NCI-H128 (cell line): ENCODE data around the gene TRPM2.

Source experiments
- DNase-seq: peaks from one replicate; lab custom pipeline; 2025; ENCODE audit not compliant: unreplicated experiment; lab: John Stamatoyannopoulos, UW

The TRPM2 gene

DNA sequence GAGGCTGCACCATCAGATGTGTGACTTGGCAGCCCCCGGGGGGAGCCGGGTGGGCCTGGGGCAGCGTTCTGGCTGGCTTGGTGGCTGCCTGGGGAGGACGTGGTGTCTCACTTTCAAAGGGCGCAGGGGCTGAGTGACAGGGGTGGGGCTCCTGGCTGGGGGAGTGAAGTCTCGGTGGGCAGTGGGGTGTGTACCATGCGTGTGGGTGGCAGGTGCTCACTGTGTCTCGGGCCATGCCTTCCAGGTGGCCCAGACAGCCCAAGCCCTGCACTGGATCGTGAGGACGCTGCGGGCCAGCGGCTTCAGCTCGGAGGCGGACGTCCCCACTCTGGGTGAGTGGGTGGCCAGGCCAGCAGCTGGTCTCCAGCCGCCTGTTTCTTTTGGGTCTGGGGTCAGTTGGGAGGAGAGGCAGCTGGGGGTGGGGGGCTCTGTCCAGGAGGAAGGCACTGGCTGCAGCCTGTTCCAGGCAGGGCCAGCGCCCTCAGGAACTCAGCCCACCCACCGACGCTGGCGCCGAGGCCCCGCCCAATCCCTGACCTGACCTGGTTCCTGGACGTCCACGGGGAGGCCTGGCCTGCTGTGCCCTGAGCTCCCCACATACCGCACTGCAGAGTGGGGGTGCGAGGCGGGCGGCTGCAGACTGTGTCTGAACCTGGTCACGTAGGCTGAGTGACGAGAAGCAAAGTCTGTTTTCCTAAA lies 71.3 kb downstream of the TRPM2 start:
- DNase-seq, result no peak

DNA sequence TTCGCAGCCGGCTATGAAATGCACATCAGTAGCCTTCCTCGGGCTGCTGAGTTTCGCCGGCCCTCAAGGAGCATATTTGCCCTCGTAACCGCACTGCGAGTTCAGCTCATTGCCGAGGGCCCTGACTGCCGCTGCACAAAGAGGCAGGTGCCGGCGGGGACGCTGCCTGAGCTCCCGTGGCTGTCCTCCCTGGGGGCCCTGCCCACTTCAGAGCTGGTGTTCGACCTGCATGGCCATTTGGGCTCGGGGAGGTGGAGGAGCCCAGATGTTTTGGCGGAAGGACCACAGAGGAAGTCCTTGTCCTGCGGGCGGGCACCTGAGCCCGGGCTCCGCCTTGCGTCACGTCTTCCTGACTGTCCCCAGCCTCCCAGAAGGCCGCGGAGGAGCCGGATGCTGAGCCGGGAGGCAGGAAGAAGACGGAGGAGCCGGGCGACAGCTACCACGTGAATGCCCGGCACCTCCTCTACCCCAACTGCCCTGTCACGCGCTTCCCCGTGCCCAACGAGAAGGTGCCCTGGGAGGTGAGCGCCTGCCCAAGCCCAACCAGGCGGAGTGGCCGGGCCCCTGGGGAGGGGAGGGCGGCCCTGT lies 72.0 kb downstream of the TRPM2 start:
- DNase-seq, result no peak

DNA sequence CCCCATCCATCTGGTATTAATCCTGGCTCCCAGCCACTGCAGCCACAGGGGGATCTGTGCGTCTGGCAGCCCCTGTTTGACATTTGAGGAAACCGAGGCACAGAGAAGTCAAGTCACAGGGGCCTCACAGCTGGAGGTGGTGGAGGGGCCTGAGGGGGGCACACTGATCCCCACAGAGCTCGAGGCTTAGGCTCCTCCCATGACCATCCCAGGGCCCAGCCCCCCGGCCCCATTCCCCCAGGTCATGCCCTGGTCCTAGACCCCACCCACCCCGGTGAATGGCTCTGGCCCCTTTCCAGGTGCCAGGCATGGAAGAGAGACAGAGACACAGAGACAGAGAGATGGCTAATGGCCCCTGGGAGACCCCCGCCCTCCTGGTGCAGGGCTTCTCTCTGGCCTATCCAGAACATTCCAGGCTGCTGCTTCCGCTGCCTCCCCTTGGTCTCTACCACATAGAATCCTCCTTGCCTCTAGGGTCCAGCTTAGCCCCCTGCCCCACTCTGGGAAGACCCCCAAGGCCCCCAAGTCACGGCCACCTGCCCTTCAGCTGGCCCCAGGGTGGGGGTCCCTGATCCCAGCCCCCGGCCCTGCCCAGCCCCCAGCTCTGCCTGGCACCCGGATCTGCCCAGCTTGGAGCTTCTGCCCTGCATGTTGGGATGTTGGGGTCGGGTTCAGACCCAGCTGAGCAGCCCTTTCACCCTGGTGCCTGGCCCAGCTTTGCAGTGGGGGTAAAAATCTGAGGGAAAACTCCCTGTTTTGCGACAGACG lies 72.7 kb downstream of the TRPM2 start:
- no peak for DNase-seq

DNA sequence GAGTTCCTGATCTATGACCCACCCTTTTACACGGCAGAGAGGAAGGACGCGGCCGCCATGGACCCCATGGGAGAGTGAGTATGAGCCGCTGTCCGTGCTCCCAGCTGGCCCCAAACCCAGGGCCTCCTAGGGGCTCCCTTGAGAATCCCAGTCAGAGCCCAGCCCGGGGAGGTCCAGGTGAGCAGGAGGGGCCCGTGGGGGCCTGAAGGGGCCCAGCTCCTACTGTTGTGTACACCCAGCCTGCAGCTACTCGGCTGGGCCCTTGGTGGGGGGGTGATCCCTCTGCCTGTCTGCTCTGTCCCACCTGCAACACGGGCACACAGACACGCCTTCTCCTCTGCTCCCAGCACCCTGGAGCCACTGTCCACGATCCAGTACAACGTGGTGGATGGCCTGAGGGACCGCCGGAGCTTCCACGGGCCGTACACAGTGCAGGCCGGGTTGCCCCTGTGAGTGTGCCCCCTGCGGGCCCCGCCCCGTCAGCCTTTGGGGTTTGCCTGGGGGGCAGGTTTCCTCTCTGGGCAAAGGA lies 73.3 kb downstream of the TRPM2 start:
- no peak for DNase-seq

DNA sequence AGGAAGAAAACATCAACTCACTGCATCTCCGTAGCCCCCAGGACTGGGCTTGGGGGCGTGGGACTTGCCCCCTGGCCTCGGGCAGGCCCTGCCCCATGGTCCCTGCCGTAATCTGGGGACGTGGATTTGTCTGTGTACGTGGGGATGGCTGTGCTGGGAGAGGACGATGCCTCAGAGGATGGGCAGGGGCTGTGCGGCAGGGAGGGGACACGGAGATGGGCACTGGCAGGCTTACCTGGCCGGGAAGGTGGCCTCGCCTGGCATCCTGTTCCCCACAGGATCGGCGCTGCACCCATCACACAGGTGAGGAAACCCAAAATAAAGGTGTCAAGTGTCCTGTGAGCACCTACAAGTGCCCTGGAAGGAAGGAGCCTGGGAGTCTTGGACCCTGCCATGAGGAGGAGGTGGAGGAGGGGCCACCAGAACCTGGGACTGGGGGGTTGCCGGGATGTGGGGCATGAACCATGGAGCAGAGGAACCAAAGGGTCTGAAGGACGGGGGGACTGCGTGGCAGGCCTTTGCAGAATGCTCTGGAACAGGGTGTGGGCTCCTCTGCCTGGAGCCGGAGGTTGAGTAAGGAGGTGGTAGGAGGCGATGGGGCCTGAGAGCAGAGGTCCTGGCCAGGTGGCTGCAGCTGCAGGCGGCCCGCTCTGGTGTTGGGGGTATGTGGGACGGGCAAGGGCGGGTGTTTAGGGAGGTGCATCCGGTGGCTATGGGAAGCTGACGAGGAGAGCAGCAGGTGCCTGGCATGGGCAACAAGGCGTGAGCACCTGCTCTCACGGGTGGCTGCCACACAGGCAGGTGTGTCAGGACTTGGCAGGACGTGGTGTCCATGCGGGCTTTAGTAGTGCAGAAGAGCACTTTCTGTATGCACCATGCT lies 74.1 kb downstream of the TRPM2 start:
- DNase-seq, result no peak

DNA sequence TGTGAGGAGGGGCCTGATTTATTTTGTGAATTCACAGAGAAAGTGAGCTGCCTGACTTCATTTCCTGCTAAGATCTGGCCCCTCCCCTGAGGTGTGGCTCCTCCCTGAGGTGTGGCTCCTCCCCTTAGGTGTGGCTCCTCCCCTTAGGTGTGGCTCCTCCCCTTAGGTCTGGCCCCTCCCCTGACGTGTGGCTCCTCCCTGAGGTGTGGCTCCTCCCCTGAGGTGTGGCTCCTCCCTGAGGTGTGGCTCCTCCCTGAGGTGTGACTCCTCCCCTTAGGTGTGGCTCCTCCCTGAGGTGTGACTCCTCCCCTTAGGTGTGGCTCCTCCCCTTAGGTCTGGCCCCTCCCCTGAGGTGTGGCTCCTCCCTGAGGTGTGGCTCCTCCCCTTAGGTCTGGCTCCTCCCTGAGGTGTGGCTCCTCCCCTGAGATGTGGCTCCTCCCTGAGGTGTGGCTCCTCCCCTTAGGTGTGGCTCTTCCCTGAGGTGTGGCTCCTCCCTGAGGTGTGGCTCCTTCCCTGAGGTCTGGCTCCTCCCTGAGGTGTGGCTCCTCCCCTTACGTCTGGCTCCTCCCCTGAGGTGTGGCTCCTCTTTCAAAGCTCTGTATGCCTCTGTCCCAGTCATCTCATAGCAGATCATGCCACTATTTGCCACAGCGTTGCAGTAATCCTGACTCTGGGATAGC lies 75.0 kb downstream of the TRPM2 start:
- DNase-seq, result no peak

DNA sequence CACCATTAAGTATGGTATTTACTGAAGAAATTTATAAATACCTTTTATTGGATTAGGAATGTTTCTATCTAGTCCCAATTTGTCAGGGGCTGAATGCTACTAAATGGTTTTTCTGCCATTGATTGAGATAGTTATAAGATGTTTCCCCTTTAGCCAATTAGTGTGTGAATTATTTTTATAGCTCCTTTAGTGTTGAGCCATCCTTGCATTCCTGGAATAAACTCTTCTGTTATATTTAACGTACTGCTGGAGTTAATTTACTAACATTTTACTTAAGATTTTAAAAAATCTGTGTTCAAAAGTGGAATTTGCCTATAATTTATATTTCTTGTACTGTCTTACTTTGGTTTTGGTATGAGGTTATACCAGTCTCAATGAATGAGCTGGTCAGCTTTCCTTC lies 76.5 kb downstream of the TRPM2 start:
- DNase-seq, result no peak

DNA sequence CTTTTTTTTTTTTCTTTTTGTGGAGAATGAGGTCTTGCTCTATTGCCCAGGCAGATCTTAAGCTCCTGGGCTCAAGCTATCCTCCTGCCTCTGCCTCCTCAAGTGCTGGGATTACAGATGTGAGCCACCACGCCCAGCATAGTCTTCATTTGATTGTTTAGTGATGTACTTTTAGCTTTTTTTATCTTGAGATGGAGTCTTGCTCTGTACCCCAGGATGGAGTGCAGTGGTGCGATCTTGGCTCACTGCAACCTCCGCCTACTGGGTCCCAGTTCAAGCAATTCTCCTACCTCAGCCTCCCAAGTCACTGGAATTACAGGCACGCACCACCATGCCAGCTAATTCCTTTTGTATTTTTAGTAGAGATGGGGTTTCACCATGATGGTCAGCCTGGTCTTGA lies 77.9 kb downstream of the TRPM2 start:
- DNase-seq, result no peak

DNA sequence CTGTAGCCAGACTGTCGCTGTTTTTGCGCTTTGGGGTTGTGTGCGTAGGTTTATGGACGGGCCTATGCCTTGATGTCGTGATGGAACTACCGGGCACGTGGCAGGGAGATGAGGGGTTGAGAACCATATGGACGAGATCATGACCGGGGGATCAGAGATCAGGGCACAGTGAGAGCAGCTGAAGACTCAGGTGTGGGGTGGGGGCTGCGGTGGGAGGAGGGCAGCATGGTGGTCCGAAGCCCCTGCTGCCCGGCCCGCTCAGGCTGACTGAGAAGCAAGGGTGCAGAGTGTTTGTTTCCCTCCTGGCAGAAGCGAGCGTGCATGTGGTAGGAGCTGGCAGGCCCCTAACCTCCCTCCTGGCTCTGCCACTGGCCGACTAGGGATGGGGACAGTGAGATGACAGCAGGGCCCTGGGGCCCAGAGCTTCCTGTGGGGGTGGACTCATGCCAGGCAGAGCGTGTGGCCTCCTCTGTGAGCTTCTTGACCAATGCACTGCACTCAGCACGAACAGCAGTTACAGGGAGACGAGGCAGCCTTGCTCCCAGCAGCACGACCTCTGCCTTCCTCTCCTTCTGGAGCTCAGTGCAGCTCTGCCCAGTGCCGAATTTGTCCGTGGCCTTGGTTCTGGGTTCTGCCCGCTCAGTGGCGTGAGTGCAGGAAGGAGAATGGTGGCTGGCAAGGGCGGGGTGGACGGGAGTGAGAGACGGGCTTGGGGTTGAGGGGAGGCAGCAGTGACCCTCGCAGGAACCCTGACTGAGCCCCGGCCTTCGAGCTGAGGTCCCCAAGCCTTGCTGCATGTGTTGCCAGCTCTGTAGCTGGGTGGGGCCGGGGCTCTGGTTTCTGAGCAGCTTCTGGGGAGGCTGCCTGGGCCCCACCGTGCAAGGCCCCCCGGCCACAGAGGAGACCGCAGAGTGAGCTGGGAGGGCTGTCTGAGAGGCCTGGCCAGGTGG lies 79.7 kb downstream of the TRPM2 start:
- no peak for DNase-seq

DNA sequence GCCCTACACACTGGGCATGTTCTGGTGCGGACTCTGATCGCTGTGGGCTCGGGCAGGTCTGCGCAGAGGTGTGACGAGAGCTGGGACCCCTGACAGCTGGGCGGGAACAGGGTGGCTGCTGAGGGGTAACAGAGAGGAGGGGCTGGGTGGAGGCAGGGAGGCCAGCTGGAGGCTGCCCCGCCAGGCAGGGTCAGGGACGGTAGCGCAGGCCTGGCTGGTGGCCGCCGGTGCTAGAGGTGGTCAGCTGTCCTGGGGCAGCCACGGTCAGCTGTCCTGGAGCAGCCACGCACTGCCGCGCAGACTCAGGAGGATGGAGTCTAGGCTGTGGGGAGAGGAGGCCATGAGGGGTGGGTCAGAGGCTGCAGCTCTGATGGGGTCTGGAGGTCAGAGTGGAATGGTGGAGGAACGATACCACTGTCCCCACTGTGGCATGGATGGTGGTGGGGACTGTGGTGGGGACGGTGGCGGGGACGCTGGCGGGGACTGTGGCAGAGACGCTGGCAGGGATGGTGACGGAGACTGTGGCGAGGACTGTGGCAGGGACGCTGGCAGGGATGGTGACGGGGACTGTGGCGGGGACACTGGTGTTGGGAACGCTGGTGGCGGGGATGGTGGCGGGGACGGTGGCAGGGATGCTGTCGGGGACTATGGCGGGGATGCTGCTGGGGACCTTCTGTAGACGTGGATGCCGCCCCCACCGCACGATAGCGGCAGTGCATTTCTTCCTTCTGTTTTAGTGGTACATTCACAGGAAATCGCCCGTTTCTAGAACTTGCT lies 80.6 kb downstream of the TRPM2 start:
- no peak for DNase-seq

DNA sequence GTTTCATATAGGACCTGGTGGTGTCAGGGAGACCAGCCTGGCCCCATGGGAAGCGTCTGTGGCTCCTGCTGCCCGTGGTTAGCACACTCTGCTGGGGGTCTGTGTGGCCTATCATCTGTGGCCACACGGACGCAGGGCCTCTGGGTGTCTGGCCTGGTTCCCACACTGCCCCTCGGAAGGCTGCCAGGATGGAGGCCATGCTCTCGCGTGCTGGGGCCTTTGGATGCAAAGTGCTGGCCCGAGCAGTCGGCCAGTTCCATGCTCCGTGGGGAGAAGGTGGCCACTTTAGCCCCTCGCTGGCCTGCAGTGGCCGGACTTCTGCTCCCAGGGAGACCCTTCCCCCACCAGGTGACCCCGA lies 81.1 kb downstream of the TRPM2 start:
- DNase-seq, result no peak

DNA sequence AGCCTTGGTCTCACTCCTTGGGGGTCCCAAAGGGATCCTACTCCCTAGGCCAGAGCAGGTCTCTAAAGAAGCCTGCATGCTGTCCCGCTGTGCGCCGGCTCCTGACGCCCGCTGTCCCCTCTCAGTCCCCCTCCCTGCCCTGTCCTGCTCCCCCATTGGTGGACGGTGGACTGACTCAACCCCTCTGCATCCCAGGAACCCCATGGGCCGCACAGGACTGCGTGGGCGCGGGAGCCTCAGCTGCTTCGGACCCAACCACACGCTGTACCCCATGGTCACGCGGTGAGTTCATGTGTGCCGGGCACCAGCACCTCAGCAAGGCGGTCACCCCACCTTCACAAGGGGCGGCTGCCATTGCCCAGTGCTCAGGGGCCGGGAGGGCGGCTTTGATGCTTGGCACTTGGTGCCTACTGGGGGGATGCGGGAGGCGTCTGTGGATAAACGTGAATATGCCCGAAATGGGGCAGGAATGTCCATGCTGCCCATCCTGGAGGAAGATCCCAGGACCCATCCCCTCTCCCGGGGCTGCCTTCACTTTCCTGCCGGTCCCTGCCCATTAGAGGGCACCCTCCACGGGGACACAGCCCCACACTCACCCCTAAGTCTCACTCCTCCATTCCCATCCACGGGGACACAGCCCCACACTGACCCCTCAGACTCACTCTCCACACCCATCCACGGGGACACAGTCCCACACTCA lies 81.7 kb downstream of the TRPM2 start:
- no peak for DNase-seq

DNA sequence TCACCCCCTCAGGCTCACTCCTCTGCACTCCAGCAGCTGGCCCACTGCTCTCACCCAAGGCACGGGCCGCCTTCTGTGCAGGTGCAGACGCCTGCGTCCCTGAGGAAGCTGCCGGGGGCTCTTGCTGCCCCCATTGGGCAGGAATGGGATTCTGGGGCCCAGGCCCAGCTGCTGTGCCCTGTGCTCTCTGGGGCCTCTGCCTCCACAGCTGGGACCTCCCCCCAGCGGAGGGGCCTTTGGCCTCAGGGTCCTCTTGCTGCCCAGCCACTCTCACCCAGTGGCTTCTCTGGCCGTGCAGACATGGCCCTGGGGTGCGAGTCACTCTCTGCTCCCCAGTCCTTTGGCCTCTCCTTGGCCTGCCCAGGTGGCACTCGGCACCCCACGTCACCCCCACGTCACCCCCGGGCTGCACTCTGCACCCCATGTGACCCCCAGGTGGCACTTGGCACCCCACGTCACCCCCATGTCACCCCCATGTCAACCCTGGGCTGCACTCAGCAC lies 82.7 kb downstream of the TRPM2 start:
- DNase-seq, result no peak

DNA sequence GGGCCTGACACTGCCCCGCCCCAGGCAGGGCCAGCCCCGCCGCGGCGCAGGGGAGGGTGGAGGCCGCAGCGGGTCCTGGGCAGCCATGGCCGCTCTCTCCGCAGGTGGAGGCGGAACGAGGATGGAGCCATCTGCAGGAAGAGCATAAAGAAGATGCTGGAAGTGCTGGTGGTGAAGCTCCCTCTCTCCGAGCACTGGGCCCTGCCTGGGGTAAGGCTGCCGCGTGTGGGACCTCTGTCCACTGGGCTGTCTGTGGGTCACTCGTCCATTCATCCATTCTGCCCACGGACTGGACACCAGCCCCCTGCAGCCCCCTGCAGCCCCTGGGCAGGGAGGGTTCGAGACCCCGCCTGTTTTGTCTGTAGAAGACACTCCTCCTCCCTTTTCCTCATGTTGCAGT lies 83.5 kb downstream of the TRPM2 start:
- no peak for DNase-seq

DNA sequence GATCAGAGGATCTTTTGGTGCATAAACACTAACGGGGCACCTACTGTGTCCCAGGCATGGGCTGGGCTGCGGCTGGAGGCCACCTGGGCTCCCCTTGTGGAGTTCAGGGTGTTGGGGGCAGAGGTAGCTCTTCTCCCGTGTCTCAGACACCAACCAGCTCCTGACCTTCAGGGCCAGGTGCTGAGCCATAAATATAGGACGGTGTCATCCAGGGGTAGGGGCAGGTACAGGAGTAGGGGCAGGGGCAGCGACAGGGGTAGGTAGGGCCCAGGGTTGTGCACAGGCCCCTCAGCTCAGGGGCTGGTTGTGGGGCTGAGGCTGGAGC lies 83.9 kb downstream of the TRPM2 start:
- DNase-seq, result no peak

DNA sequence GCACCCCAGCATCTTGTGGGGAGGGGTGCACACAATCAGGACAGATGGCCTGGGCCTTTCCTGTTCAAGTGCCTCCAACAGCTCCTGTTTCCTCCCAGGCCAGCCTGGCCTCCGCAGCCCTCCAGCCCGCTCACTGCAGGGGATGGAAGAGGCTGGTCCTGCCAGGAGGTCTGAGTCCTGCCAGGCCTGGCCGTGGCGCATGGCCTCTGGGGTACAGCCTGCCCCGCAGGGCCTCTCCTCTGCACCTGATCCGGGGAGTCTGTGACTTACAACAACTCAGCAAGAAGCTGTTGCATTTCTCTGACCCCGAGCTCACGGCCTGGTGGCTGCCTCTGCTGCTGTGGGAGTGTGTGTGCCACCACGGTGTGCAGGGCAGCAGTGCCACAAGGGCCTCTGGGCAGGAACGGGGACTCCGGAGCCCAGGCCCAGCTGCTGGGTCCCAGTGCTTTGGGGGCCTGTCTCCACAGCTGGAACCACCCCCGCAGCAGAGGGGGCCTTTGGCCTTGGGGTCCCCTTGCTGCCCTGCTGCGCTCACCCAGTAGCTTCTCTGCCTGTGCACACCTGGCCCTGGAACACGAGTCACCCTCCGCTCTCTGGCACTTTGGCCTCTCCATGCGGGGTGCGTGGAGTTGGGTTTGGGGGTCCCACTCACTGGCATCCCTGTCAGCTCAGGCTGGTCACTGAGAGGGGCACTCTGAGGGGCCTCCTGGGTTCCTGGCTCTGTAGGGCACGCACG lies 84.4 kb downstream of the TRPM2 start:
- no peak for DNase-seq

DNA sequence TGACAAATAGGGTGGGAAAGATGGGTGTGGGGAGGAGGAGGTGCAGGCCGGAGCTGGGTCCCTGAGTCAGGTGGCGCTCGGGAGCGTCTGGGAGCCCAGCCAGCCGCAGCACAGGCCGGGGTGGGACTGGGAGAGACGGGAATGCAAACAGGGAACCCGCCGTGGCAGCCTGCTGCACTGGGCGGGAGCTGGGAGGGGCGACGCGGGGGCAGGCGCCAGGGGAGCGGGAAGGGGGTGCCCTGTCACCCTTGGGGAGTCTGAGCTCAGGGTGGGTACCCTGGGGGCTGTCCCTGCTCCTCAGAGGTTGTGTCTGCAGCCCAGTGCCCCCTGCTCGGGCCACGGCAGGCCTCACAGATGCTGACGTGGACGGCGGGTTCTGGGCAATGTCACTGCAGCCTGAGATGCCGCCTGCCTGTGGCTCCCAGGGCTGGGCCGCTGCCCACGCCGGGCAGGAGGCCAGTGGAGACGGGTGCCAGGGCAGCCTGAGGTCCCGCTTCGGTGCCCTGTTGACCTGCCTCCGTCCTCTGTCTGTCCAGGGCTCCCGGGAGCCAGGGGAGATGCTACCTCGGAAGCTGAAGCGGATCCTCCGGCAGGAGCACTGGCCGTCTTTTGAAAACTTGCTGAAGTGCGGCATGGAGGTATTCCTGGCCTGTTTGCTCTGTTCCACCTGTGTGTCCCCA lies 85.2 kb downstream of the TRPM2 start:
- no peak for DNase-seq
